Measurements from ENCODE around the gene EIF4G3.

DNA sequence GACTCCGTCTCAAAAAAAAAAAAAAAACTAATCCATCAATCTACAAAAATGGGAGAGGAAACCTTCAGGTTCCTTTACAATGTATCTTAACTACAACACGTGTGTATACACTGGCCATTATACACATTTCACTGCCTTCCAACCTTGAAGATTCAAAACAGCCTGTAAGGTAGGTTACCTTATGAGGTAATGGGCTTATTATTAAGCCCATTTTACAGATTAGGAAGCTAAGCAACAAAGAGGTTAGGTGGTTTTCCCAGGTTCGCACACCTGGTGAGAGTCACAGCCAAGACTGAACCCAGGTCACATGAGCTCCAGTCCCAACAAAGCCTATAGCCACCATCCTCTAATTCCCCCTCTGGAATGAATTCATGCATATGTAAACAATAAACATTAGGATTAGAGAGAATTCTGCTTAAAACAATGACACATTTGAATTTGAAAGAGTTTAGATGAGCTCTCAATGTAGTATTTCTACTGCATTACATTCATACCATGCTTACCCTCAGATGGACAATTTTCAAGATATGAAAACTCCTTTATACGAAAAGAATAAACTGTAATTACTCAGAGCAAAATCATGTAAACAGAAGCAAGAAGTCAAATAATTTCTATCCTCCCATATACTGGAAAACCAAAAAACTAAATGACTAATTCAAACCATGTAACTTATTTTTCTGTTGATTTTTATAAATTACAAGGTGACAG lies 54.8 kb downstream of the EIF4G3 start:
- TF ChIP-seq CTCF (IDR thresholded peaks at IDR 0.05; ENCODE audit: low read depth, low read length, poor library complexity, severe bottlenecking) (no peak), EZH2phosphoT487 (IDR thresholded peaks at IDR 0.05; ENCODE audit: borderline replicate concordance, low read length) (no peak)
